Measurements from ENCODE around the gene PLA2G5. TPM values are rescaled to one million over a fixed set of nuclear protein-coding genes. Genes with fewer than 3 reads are reported as not detected.

Gene PLA2G5
- not detected in 2 replicates for total RNA-seq (2014; rRNA removed)
- percentile 4 among the genes with signal in this experiment for Bru-seq, nascent RNA
- percentile 4 among the genes with signal in this experiment for BruChase-seq, experiment 1, labeled RNA remaining after a 6-hour chase
- percentile 4 among the genes with signal in this experiment for BruChase-seq, experiment 2, labeled RNA remaining after a 2-hour chase
- long read RNA-seq, result 0 reads

GRCh38 chr1:20069874-20070273 lies at the start of gene PLA2G5:
PLA2G5 (plus strand) TSS chr1:20070194; CDS start chr1:20084831, 14,637 bp downstream.
- H3K27me3 ChIP-seq (ENCODE audit: low read length), result no peaks in the 10 kb centered on the region
- H3K36me3 ChIP-seq (ENCODE audit: low read depth, low read length), result no peaks in the 10 kb centered on the region
- ATAC-seq, result no peak
- no TSS peak for BruUV-seq (replicated peaks)
- no peak within 1 kb of the TSS for H3K9ac ChIP-seq (ENCODE audit: low read length)
- TF ChIP-seq EZH2phosphoT487 (IDR thresholded peaks at IDR 0.05; ENCODE audit: borderline replicate concordance, low read length), result no peak
- no peak for TF ChIP-seq EZH2 (IDR thresholded peaks at IDR 0.05; ENCODE audit: low read length, unreplicated experiment)
- no peak for TF ChIP-seq CTCF (conservative IDR thresholded peaks at IDR 0.05; ENCODE audit: low read depth, low read length)
- no peaks in the 10 kb centered on the region for H3F3A ChIP-seq (ENCODE audit: low read length, unreplicated experiment)
- no peak within 1 kb of the TSS for H3K27ac ChIP-seq (ENCODE audit: low read length)
- no peak for DNase-seq
- no peaks in the 10 kb centered on the region for H3K9me3 ChIP-seq (ENCODE audit: low read length)
- H3K4me2 ChIP-seq (ENCODE audit: low read length), result no peak within 1 kb of the TSS
- peaks cover 7% of the 10 kb centered on the region; the same call in 1 of the 2 replicates for H3K4me1 ChIP-seq (ENCODE audit: insufficient read depth, low read length)
- CTCF ChIA-PET, result no interaction called here
- intact Hi-C loops (cut with micrococcal nuclease), result no loop called here
- H3K79me2 ChIP-seq (ENCODE audit: low read length), result no peaks in the 10 kb centered on the region
- H3K4me3 ChIP-seq (ENCODE audit: low read length), result no peak within 1 kb of the TSS
- no peaks in the 10 kb centered on the region for H3K9me2 ChIP-seq (replicated peaks; ENCODE audit: low read length)
- POLR2A ChIA-PET (ENCODE audit: unreplicated experiment), result no interaction called here
- no peak within 1 kb of the TSS for H2AFZ ChIP-seq (ENCODE audit: low read length)
- no peaks in the 10 kb centered on the region for H4K20me1 ChIP-seq (ENCODE audit: low read length)

- DNase-seq (no peak), ATAC-seq (no peak)
- ChIA-PET CTCF (no interaction called here), POLR2A (ENCODE audit: unreplicated experiment) (no interaction called here)
- Histone ChIP-seq H4K20me1 (ENCODE audit: low read length) (no peaks in the 10 kb centered on the region), H3K9me2 (replicated peaks; ENCODE audit: low read length) (no peaks in the 10 kb centered on the region), H3K4me2 (ENCODE audit: low read length) (no peak overlapping the region), H3K9me3 (ENCODE audit: low read length) (no peaks in the 10 kb centered on the region), H3K27me3 (ENCODE audit: low read length) (no peaks in the 10 kb centered on the region), H3K36me3 (ENCODE audit: low read depth, low read length) (no peaks in the 10 kb centered on the region), H3K79me2 (ENCODE audit: low read length) (no peaks in the 10 kb centered on the region), H3K27ac (ENCODE audit: low read length) (no peak overlapping the region), H3K9ac (ENCODE audit: low read length) (no peak overlapping the region), H2AFZ (ENCODE audit: low read length) (no peak overlapping the region), H3F3A (ENCODE audit: low read length, unreplicated experiment) (no peaks in the 10 kb centered on the region), H3K4me1 (ENCODE audit: insufficient read depth, low read length) (no peaks in the 10 kb centered on the region), H3K4me3 (ENCODE audit: low read length) (no peak overlapping the region)
- intact Hi-C loops (cut with micrococcal nuclease), result no loop called here
- TF ChIP-seq CTCF (conservative IDR thresholded peaks at IDR 0.05; ENCODE audit: low read depth, low read length) (no peak), EZH2 (IDR thresholded peaks at IDR 0.05; ENCODE audit: low read length, unreplicated experiment) (no peak), EZH2phosphoT487 (IDR thresholded peaks at IDR 0.05; ENCODE audit: borderline replicate concordance, low read length) (no peak)
- no TSS peak for BruUV-seq (replicated peaks)
These were observed 41.9 kb upstream of the PLA2G5 start for GRCh38 chr1:20028125-20028524.

- no peaks in the 10 kb centered on the region for H4K20me1 ChIP-seq (ENCODE audit: low read length)
- no peak overlapping the region for H3K4me2 ChIP-seq (ENCODE audit: low read length)
- POLR2A ChIA-PET (ENCODE audit: unreplicated experiment), result no interaction called here
- no peaks in the 10 kb centered on the region for H3K9me2 ChIP-seq (replicated peaks; ENCODE audit: low read length)
- CTCF ChIA-PET, result no interaction called here
- H3K27me3 ChIP-seq (ENCODE audit: low read length), result no peaks in the 10 kb centered on the region
- intact Hi-C loops (cut with micrococcal nuclease), result no loop called here
- H3K9me3 ChIP-seq (ENCODE audit: low read length), result no peaks in the 10 kb centered on the region
- no peak for DNase-seq
- no peak overlapping the region for H2AFZ ChIP-seq (ENCODE audit: low read length)
- no peaks in the 10 kb centered on the region for H3K36me3 ChIP-seq (ENCODE audit: low read depth, low read length)
- ATAC-seq, result no peak
- no TSS peak for BruUV-seq (replicated peaks)
- H3K9ac ChIP-seq (ENCODE audit: low read length), result no peak overlapping the region
- TF ChIP-seq CTCF (conservative IDR thresholded peaks at IDR 0.05; ENCODE audit: low read depth, low read length), result no peak
- no peak for TF ChIP-seq EZH2phosphoT487 (IDR thresholded peaks at IDR 0.05; ENCODE audit: borderline replicate concordance, low read length)
- TF ChIP-seq EZH2 (IDR thresholded peaks at IDR 0.05; ENCODE audit: low read length, unreplicated experiment), result no peak
- H3K27ac ChIP-seq (ENCODE audit: low read length), result no peak overlapping the region
- no peaks in the 10 kb centered on the region for H3F3A ChIP-seq (ENCODE audit: low read length, unreplicated experiment)
- H3K79me2 ChIP-seq (ENCODE audit: low read length), result no peaks in the 10 kb centered on the region
- no peak overlapping the region for H3K4me3 ChIP-seq (ENCODE audit: low read length)
- no peaks in the 10 kb centered on the region for H3K4me1 ChIP-seq (ENCODE audit: insufficient read depth, low read length)
These were observed 41.3 kb upstream of the PLA2G5 start for GRCh38 chr1:20028726-20029125.
